ENCODE data around the gene HTRA1.
A peak's percentile ranks its signal among the peaks of the same experiment; 100 is the strongest.

Gene HTRA1

DNA sequence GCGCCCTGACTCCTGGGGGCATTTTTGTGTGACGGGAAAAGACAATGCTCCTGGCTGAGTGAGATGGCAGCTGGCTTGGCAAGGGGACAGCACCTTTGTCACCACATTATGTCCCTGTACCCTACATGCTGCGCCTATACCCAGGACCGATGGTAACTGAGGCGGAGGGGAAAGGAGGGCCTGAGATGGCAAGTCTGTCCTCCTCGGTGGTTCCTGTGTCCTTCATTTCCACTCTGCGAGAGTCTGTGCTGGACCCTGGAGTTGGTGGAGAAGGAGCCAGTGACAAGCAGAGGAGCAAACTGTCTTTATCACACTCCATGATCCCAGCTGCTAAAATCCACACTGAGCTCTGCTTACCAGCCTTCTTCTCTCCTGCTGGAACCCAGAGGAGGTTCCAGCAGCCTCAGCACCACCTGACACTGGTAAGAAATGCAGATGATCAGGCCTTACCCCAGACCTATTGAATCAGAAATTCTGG, 6.7 kb upstream of the HTRA1 start, which contains the start of gene ARMS2:
Gene ARMS2, plus strand, starts transcription at position 51 of the 478 bp plus-strand sequence. Its CDS starts 75 bp downstream, at position 126.
- in situ Hi-C loops (cut with HindIII; ENCODE audit: low pct_ligation_motif_present, low sequenced_read_pairs), result no loop called here
- no peak for DNase-seq
- no peak within 1 kb of the TSS for H3K27ac ChIP-seq
- TF ChIP-seq, protein P1, sequence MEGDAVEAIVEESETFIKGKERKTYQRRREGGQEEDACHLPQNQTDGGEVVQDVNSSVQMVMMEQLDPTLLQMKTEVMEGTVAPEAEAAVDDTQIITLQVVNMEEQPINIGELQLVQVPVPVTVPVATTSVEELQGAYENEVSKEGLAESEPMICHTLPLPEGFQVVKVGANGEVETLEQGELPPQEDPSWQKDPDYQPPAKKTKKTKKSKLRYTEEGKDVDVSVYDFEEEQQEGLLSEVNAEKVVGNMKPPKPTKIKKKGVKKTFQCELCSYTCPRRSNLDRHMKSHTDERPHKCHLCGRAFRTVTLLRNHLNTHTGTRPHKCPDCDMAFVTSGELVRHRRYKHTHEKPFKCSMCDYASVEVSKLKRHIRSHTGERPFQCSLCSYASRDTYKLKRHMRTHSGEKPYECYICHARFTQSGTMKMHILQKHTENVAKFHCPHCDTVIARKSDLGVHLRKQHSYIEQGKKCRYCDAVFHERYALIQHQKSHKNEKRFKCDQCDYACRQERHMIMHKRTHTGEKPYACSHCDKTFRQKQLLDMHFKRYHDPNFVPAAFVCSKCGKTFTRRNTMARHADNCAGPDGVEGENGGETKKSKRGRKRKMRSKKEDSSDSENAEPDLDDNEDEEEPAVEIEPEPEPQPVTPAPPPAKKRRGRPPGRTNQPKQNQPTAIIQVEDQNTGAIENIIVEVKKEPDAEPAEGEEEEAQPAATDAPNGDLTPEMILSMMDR (IDR thresholded peaks at IDR 0.05; ENCODE audit: low read depth, low read length, missing control alignments), result no peak
- H3K27me3 ChIP-seq (replicated peaks), result no peaks in the 10 kb centered on the region
- H3K4me3 ChIP-seq (ENCODE audit: low read depth, low read length), result no peak within 1 kb of the TSS
- H3K36me3 ChIP-seq (replicated peaks), result no peaks in the 10 kb centered on the region

DNA sequence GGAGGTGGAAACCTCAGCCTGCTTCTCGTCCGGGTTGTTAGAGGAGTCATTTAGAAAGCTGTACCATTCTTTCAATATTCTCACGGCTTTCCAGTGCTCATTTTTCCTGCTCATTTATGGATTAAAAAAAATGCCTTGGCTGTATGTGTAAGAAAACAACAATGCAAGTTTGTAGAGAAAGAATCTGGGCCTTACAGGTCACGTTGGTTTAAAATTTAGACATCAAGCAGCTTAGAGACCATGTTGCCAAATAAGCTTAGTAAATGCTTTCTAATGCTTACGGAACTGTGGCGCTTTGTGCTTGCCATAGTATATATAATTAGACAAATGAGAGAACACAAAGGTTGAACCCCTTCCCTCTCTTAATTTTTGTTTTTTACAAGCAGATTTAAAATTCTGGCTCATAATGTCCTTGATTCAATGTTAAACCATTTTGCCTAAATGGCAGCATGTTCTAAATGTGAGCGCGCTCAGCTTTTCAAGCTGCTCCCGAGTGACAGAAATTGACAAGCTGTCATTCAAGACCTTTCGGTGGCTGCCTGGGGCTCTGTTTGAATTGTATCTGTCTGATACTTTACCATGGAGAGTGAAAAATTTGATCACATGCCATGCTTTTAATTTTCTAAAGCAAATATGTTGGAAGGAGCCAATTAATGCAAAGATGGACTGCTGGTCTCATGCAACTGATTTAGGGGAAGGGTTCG, 5.8 kb upstream of the HTRA1 start:
- in situ Hi-C loops (cut with HindIII; ENCODE audit: low pct_ligation_motif_present, low sequenced_read_pairs), result no loop called here
- no peaks in the 10 kb centered on the region for H3K36me3 ChIP-seq (replicated peaks)
- no peak overlapping the region for H3K27ac ChIP-seq
- DNase-seq, result no peak
- no peaks in the 10 kb centered on the region for H3K27me3 ChIP-seq (replicated peaks)
- no peak overlapping the region for H3K4me3 ChIP-seq (ENCODE audit: low read depth, low read length)
- TF ChIP-seq, protein P1 (IDR thresholded peaks at IDR 0.05; ENCODE audit: low read depth, low read length, missing control alignments), result no peak

DNA sequence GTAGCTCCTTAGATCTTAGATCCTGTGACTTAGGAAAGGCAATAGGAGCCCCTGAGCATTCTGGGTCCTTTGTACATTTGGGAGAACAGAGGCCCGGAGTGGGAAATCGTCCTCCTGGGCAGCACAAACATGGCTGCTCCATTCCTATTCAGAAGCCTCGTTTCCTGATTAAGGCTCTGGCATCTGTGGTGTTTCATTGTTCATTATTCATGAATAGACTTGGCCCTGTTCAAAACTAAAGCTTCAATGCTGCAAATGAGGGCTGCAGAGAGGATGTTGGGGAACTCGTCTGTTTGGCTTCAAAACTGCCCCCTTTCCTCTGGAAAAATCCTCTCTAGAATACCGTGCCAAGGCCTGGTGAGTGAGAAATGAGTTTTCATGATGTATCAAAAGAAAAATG, 3.4 kb upstream of the HTRA1 start:
- Histone ChIP-seq H3K36me3 (replicated peaks) (no peaks in the 10 kb centered on the region), H3K27ac (no peak overlapping the region), H3K27me3 (replicated peaks) (no peaks in the 10 kb centered on the region), H3K4me3 (ENCODE audit: low read depth, low read length) (no peak overlapping the region)
- DNase-seq, result no peak
- TF ChIP-seq, protein P1 (IDR thresholded peaks at IDR 0.05; ENCODE audit: low read depth, low read length, missing control alignments), result no peak
- in situ Hi-C loops (cut with HindIII; ENCODE audit: low pct_ligation_motif_present, low sequenced_read_pairs), result no loop called here

DNA sequence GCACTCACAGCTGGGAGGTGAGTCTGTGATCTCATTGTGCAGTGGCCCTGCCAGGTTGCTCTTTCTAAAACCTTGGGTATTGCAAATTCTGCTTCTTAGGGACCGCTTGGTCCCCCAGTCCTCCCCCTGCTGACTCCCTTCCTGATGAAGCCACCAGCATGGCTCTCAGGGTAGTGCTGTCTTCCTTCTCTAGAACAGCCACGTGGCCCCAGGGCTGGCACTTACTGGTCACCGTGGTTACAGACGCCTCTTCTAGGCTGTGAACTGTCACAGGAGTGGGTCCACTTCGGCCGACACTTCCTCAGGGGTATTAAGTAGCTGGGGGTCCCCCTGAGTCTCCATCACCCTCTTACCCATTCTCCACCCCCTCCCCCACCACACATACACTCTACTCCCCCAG, 2.7 kb upstream of the HTRA1 start:
- TF ChIP-seq, protein P1 (IDR thresholded peaks at IDR 0.05; ENCODE audit: low read depth, low read length, missing control alignments), result no peak
- no peak for DNase-seq
- Histone ChIP-seq H3K27ac (no peak overlapping the region), H3K36me3 (replicated peaks) (no peaks in the 10 kb centered on the region), H3K27me3 (replicated peaks) (no peaks in the 10 kb centered on the region), H3K4me3 (ENCODE audit: low read depth, low read length) (no peak overlapping the region)
- in situ Hi-C loops (cut with HindIII; ENCODE audit: low pct_ligation_motif_present, low sequenced_read_pairs), result no loop called here

DNA sequence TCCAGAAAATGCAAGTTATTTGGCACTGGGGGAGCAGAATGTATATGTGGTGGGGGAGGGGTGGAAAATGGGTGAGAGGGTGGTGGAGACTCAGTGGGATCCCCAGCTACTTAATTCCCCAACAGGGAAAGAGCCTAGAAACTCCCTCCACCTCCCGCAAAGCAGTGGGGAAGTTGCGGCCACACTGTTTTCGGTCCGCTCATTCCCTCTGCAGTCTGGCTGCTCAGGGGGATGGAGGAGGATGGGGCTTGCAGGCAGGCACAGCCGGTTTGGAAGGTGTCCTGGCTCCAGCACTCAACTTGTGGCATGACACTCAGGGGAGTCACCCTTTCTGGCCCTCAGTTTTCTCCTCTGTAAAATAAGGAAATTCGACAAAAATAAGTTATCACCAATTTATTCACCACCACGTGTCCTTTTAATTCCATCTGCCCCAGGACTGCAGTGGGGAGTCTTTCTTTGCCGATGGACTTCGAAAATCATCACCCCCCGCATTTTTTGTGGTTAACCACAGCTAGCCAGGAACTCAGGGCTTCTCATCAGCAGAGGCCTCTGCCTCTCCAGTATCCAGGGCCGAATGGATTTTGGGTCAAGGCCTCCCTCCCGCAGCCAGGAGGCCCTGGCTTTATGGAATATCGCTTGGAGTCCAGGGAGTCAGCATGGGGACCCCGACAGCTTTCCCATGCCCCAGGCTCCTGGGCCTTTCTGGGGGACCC, 1.6 kb upstream of the HTRA1 start:
- H3K27me3 ChIP-seq (replicated peaks), result no peaks in the 10 kb centered on the region
- TF ChIP-seq, protein P1 (IDR thresholded peaks at IDR 0.05; ENCODE audit: low read depth, low read length, missing control alignments), result no peak
- H3K36me3 ChIP-seq (replicated peaks), result no peaks in the 10 kb centered on the region
- in situ Hi-C loops (cut with HindIII; ENCODE audit: low pct_ligation_motif_present, low sequenced_read_pairs), result no loop called here
- DNase-seq, result peak; percentile 49
- H3K4me3 ChIP-seq (ENCODE audit: low read depth, low read length), result no peak overlapping the region
- H3K27ac ChIP-seq, result no peak overlapping the region

Measured in brain microvascular endothelial cell (primary cell).